IPS-18a (cell line): Measurements from ENCODE around the gene QSOX1.

Source experiments
- H3K27ac ChIP-seq: one replicate; pipeline ENCODE4 v1.5.1; 2013; ENCODE audit warnings: low read length
- H3K27me3 ChIP-seq: one replicate; pipeline ENCODE4 v1.6.1; 2013; ENCODE audit warnings: mild to moderate bottlenecking, low read length; ENCODE audit not compliant: control insufficient read depth, insufficient read depth
- H3K36me3 ChIP-seq: one replicate; pipeline ENCODE4 v1.6.1; 2013; ENCODE audit warnings: low read depth, low read length; ENCODE audit not compliant: control insufficient read depth
- H3K4me1 ChIP-seq: one replicate; pipeline ENCODE4 v1.6.1; 2013; ENCODE audit warnings: low read depth, low read length; ENCODE audit not compliant: control insufficient read depth
- H3K4me3 ChIP-seq: one replicate; pipeline ENCODE4 v1.5.1; 2013; ENCODE audit warnings: low read length
- H3K9ac ChIP-seq: one replicate; pipeline ENCODE4 v1.6.1; 2013; ENCODE audit warnings: mild to moderate bottlenecking, low read length, moderate library complexity
- H3K9me3 ChIP-seq: one replicate; pipeline ENCODE4 v1.6.1; 2013; ENCODE audit warnings: low read depth, low read length; ENCODE audit not compliant: control insufficient read depth

QSOX1 gene

DNA sequence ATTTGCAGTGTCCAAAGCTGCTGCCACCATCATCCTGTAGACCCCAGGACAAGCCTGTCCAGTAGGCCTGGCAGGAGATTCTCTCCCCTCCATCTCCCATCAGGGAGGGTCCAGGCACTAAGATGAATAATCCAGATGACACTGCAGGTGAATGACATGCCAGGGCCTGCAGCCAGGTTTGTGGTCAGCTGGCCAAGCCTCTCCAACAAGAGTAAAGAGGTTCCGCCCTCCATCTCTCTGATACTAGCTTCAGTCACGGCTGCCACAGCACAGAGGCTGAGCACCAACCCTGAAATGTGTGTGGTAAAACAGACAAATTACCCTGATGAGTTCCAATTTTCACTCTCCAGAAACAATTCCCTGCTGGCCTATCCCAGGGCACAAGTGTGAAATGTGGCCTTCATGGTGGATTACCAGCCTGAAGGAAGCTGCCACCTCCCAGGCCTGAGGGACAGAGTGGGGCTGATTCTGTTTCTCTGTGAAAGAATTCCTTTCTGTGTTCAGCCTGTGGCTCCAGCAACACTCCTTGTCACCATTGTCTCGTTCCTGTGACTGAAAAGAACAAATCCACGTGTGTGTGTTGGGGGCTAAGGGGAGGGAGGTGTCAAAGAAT lies 55.4 kb downstream of the QSOX1 start:
- Histone ChIP-seq H3K27me3 (peaks cover 7% of the 10 kb centered on the region), H3K36me3 (no peaks in the 10 kb centered on the region), H3K9ac (no peak overlapping the region), H3K4me3 (no peak overlapping the region), H3K4me1 (no peaks in the 10 kb centered on the region), H3K27ac (no peak overlapping the region), H3K9me3 (no peaks in the 10 kb centered on the region)

DNA sequence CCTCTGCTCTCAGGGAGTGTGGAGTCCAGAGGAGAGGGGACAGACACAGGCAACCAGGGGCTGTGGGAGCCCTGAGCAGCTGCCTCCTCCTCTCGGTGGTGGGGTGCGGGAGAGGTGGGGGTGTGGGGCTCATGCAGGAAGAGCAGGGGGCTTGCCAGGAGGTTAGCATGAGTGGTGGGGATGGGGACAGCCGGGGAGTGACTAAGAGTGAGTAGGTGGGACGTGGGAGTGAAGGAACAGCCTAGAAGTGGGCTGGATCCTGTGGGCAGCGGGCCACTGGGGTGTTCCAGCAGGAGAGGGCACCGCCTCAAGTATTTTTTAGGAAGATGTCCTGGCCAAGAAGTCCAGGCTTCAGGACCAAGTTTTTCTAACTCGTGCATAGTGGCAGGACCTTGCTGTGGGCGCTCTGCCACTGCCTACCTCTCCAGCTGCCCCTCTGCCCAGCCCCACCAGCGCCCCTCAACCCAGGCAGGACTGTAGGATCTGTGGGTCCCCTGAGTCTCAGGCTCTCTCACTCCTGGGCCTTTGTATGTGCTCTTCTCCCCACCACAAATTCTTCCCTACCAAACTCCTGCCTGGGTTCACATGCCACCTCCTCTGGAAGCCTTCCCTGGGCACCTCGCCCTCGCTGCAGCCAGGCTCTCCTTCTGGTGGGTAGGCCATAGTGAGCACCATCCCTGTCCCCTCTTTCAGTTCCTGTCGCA lies 56.6 kb downstream of the QSOX1 start:
- no peak overlapping the region for H3K27ac ChIP-seq
- no peaks in the 10 kb centered on the region for H3K9me3 ChIP-seq
- no peak overlapping the region for H3K9ac ChIP-seq
- H3K36me3 ChIP-seq = no peaks in the 10 kb centered on the region
- H3K4me1 ChIP-seq = no peaks in the 10 kb centered on the region
- no peak overlapping the region for H3K4me3 ChIP-seq
- H3K27me3 ChIP-seq = peaks cover 7% of the 10 kb centered on the region

- no peaks in the 10 kb centered on the region for H3K4me1 ChIP-seq
- no peaks in the 10 kb centered on the region for H3K9me3 ChIP-seq
- H3K4me3 ChIP-seq = no peak overlapping the region
- H3K27ac ChIP-seq = no peak overlapping the region
- H3K9ac ChIP-seq = no peak overlapping the region
- H3K27me3 ChIP-seq = peaks cover 7% of the 10 kb centered on the region
- no peaks in the 10 kb centered on the region for H3K36me3 ChIP-seq
These were observed 57.2 kb downstream of the QSOX1 start for GRCh38 chr1:180211860-180212229.

- peaks cover 4% of the 10 kb centered on the region for H3K27me3 ChIP-seq
- H3K4me1 ChIP-seq = no peaks in the 10 kb centered on the region
- no peaks in the 10 kb centered on the region for H3K36me3 ChIP-seq
- H3K9me3 ChIP-seq = no peaks in the 10 kb centered on the region
- H3K9ac ChIP-seq = no peak overlapping the region
- no peak overlapping the region for H3K27ac ChIP-seq
- H3K4me3 ChIP-seq = no peak overlapping the region
These were observed 58.9 kb downstream of the QSOX1 start for GRCh38 chr1:180213401-180214170.

DNA sequence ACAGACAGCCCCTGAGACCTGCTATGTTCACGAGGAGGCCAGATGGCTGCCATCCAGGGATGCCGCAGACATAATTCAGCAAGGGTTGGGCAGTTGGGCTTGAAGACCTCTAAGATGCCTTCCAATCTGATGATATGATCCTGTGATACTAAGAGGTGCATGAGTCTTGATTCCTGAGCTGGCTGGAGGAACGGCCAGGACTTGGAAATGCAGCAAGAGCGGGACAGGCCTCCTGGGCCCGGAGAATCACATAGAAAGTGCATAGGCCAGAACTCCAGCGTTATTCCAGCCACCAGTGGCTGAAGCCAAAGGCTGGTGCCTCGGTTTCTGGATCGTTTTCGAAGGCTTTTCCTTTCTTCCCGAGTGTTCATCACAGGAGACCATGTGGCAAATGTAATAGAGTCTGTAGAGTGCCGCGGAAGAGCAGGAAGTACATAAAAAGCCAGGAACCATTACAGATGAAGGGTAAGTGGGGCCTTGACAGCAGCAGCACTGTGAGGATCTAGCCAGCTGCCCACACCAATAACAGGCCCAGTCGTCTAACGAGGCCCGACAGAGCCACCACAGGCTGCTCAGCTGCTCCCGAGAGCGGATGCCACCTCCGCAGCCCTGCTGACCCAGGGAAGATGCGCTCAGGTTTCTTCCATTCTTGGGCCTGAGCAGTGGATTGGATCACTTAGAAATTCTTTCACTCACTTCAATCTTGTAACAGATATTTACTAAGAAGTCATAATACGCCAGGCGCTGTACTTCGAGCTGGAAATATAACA lies 61.4 kb downstream of the QSOX1 start:
- Histone ChIP-seq H3K4me3 (no peak overlapping the region), H3K27ac (no peak overlapping the region), H3K9ac (no peak overlapping the region), H3K27me3 (peaks cover 4% of the 10 kb centered on the region), H3K4me1 (no peaks in the 10 kb centered on the region), H3K9me3 (no peaks in the 10 kb centered on the region), H3K36me3 (no peaks in the 10 kb centered on the region)

DNA sequence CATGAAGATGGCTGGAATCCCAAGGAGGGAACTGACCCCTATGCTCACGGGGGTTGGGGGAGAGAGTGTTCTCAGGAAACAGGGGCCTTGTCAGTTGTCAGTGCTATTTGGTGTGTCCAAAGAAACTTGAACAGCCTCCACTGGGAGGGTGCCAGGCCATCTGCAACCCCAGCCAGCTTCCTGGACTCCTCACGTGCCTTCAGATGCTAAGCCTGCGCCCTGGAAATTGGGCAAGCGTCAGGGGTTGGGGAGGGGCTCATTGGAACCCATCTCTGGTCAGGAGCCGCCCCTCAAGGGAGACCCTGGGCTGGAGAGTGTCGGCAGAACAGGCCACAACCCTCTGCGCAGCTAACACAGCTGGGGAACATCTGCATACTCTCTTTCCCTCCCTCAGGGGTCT lies 62.3 kb downstream of the QSOX1 start:
- no peak overlapping the region for H3K9ac ChIP-seq
- no peak overlapping the region for H3K4me3 ChIP-seq
- H3K27ac ChIP-seq = no peak overlapping the region
- no peaks in the 10 kb centered on the region for H3K9me3 ChIP-seq
- H3K36me3 ChIP-seq = no peaks in the 10 kb centered on the region
- peaks cover 4% of the 10 kb centered on the region for H3K27me3 ChIP-seq
- H3K4me1 ChIP-seq = no peaks in the 10 kb centered on the region

- no peak overlapping the region for H3K27ac ChIP-seq
- no peak overlapping the region for H3K9ac ChIP-seq
- no peaks in the 10 kb centered on the region for H3K36me3 ChIP-seq
- no peaks in the 10 kb centered on the region for H3K9me3 ChIP-seq
- no peaks in the 10 kb centered on the region for H3K4me1 ChIP-seq
- H3K27me3 ChIP-seq = peaks cover 19% of the 10 kb centered on the region
- no peak overlapping the region for H3K4me3 ChIP-seq
These were observed 64.4 kb downstream of the QSOX1 start for GRCh38 chr1:180218806-180219765.

DNA sequence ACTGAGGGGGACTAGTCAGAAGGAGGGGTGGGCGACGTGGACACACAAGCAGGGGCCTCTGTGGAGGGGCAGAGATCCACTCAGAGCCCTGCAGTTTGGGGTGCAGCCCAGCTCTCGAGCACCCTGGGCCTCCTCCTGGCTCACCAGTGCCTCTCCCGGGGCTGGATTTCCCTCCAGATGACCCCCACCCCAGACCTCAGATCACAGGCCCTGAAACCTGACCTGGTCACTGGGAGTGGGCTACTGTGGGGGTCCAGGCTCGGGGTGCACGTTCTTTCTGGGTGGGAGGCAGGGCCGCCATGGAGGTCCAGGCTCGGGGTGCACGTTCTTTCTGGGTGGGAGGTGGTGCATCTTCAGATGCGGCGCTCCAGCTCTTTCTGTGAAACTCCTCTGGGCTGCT lies 65.1 kb downstream of the QSOX1 start:
- Histone ChIP-seq H3K9me3 (no peaks in the 10 kb centered on the region), H3K4me1 (no peaks in the 10 kb centered on the region), H3K36me3 (no peaks in the 10 kb centered on the region), H3K27me3 (peaks cover 19% of the 10 kb centered on the region), H3K27ac (no peak overlapping the region), H3K9ac (no peak overlapping the region), H3K4me3 (no peak overlapping the region)

GRCh38 chr1:180221462-180221861 lies 66.8 kb downstream of the QSOX1 start:
- H3K4me3 ChIP-seq = no peak overlapping the region
- H3K9ac ChIP-seq = no peak overlapping the region
- H3K27ac ChIP-seq = no peak overlapping the region
- H3K9me3 ChIP-seq = no peaks in the 10 kb centered on the region
- peaks cover 32% of the 10 kb centered on the region for H3K27me3 ChIP-seq
- H3K4me1 ChIP-seq = peaks cover 5% of the 10 kb centered on the region
- no peaks in the 10 kb centered on the region for H3K36me3 ChIP-seq

DNA sequence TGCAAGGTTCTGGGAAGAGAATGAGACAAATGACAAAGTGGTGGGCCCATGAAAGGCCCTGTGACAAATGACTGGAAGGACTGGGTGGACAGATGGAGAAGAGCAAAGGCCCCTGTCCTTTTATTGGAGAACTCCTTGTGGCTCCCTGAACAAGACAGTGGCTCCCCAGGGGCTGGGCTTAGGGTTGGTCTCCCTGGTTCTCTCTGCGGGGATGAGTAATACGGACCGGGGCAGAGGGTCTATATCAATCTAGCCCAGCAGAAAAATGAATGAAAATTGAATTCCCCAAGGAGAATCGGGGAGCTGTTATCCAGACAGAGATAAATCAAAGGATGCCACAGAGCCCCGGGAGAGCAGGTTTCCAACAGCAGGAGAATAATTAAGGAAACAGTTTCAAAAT lies 70.2 kb downstream of the QSOX1 start:
- no peak overlapping the region for H3K9ac ChIP-seq
- no peaks in the 10 kb centered on the region for H3K9me3 ChIP-seq
- H3K36me3 ChIP-seq = no peaks in the 10 kb centered on the region
- peaks cover 63% of the 10 kb centered on the region for H3K27me3 ChIP-seq
- H3K4me1 ChIP-seq = peaks cover 5% of the 10 kb centered on the region
- H3K4me3 ChIP-seq = no peak overlapping the region
- H3K27ac ChIP-seq = no peak overlapping the region
